Hair follicular keratinocyte (primary cell): ENCODE data around the gene DHRS7C. TPM values are rescaled to one million over a fixed set of nuclear protein-coding genes. Genes with fewer than 3 reads are reported as not detected.

Experiments
- total RNA-seq: library from RNA; depleted of rRNA; stranded (reverse); fragments of >200 nt; gene quantifications from 2 replicates; pipeline ENCODE4 v1.2.3, GENCODE V29; 2015

Gene DHRS7C, protein sequence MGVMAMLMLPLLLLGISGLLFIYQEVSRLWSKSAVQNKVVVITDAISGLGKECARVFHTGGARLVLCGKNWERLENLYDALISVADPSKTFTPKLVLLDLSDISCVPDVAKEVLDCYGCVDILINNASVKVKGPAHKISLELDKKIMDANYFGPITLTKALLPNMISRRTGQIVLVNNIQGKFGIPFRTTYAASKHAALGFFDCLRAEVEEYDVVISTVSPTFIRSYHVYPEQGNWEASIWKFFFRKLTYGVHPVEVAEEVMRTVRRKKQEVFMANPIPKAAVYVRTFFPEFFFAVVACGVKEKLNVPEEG
- total RNA-seq: not detected in 2 replicates

DNA sequence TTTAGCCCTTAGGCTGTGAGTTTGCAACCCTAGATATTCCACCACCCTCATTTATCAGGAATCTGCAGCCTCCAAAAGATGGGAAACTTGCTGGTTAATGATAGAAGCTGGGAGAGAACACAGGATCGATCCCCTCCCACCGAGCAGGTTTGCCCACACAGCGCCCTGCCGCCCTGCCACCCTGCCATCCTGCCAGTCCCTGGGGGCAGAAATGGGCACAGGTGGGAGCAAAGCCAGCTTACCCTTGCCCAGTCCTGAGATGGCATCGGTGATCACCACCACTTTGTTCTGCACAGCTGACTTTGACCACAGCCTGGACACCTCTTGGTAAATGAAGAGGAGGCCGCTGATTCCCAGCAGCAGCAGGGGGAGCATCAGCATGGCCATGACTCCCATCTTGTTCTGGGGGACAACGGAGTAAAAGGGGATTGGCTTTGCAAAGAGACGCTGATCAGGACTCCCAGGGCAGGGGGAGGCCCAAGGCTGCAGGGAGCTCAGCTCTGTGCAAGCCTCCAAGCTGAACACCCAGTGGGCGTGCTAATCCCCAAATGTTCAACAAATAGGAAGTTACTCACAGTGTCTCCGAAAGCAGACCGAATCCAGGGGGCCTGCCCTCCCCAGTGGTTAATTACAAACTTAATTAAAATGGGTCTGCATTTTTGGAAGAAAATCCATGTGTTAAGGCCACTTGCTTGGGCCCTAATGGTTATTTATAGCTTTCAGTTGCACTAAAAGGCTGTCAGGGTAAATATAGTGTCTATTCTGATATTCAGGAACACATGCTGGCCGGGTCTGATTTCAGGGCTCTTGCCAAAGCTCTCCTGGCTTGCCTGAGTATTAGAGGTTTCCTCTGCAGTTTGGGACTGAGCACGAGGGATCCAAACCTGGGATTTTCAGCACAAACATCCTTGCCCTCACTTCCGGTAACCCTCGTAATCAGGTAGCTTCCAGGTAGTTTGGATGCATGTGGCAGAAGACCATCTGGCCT lies at the start of gene DHRS7C:
TSS of gene DHRS7C (minus strand) at position 704 of the 988 bp plus-strand sequence. CDS start at position 396, 308 bp downstream.

DNA sequence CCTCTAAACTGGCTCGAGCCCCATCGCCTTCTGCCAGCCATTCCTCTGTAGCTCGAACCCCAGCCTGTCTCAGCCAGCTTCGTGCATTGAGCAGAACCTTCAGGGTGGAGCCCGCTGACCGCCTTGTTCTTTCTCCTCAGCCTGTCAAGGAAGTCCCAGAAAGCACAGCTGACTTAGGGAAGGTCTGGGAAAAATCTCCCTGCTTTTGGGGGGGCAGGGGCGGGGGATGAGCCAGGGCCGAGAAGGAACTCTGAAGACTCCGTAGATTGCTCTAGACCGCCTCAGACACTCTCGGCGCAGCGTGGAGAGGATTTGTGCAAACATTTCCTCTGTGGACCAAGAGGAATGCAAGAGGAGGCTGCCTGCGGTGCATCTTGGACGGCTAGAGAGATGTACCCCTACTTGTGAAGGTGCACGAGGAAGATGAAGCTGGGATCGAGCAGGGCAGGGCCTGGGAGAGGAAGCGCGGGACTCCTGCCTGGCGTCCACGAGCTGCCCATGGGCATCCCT lies 34.3 kb upstream of the DHRS7C start, which contains the start of gene GLP2R:
TSS of gene GLP2R (plus strand) at position 284 of the 510 bp plus-strand sequence. CDS start at position 424, 140 bp downstream.

DNA sequence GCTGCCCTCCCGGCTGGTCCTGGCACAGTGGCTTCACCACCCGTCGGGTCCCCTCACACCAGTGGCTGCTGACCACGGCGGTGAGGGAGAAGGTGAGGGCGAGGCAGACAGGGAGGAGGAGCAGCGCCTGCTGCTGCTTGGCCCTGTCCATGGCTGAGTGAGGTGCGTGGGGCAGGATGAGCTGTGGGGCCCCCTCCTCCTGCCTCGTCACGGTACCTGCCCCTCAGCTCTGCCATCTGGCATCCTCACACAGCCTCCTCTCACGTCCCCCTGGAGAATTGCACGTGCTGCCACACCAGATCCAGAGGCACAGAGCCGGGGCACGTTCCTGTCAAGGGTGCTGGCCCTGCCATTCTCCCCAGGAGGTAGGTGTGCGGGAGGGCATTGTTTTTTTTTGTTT lies 30.5 kb upstream of the DHRS7C start, which contains the start of gene GSG1L2:
TSS of gene GSG1L2 (minus strand) at position 159 of the 400 bp plus-strand sequence. CDS start at position 151, 8 bp downstream.

Other genes with a start within 250 kb of the DHRS7C start
- 61.3 and 73.6 TPM in 2 replicates for gene STX8, start 215.8 kb downstream of the DHRS7C start, total RNA-seq
- not detected in 2 replicates for gene CFAP52, start 214.9 kb downstream of the DHRS7C start, total RNA-seq
- gene USP43, start 146.1 kb downstream of the DHRS7C start, total RNA-seq: 6.9 and 11.4 TPM in 2 replicates
- gene GSG1L2, start 30.5 kb upstream of the DHRS7C start, total RNA-seq: not detected in 2 replicates
- not detected in 2 replicates for gene GLP2R, start 34.3 kb upstream of the DHRS7C start, total RNA-seq
- not detected in 2 replicates for gene RCVRN, start 113.7 kb upstream of the DHRS7C start, total RNA-seq